Colonic mucosa (tissue), 4 donors: ENCODE results near the gene PI3. TPM values are rescaled to one million over a fixed set of nuclear protein-coding genes. Genes with fewer than 3 reads are reported as not detected.

Experiments used
- DNase-seq: peaks from one replicate; pipeline ENCODE4 v3.0.0-alpha.2; 2020
- H3K27ac ChIP-seq: fragments of 200-600 bp; one replicate; pipeline ENCODE4 v1.8.0; 2021
- H3K27me3 ChIP-seq: fragments of 200-600 bp; one replicate; pipeline ENCODE4 v1.8.0; 2021
- H3K36me3 ChIP-seq: fragments of 200-600 bp; one replicate; pipeline ENCODE4 v1.8.0; 2021
- H3K4me1 ChIP-seq: fragments of 200-600 bp; one replicate; pipeline ENCODE4 v1.8.0; 2021; ENCODE audit warnings: mild to moderate bottlenecking
- H3K4me3 ChIP-seq: fragments of 200-600 bp; one replicate; pipeline ENCODE4 v1.8.0; 2021
- H3K9ac ChIP-seq, 2 donors: one replicate each; pipeline ENCODE4 v1.7.0; 2013; ENCODE audit warnings: control low read depth in 2 of 2, low read depth in 2 of 2, low read length in 2 of 2
- H3K9me3 ChIP-seq: fragments of 200-600 bp; one replicate; pipeline ENCODE4 v1.8.0; 2021
- intact Hi-C: fragments of 100-400 bp; cut with DNase I; formaldehyde crosslinking; loops from one replicate; pipeline ENCODE4 v1.14.1; 2022
- total RNA-seq, 2 donors: library from RNA; stranded (reverse); fragmentation: NEBNext Ultra II Directional in 1 of 2; extraction: Animal tissue kit (Norgen Biotek cat#: 25700) in 1 of 2; gene quantifications; one replicate each; pipeline ENCODE4 v1.2.1, GENCODE V29; 2021
- TF ChIP-seq, protein P1 (sequence below): fragments of 200-600 bp; IDR thresholded peaks from one replicate; pipeline ENCODE4 v1.8.0; 2022; ENCODE audit warnings: antibody characterized with exemption, mild to moderate bottlenecking
- donor health status: healthy.
- donor health status: DM: no; HTN: no; CAD: no.
- donor health status: DM: no; HTN: no; CAD: no.

The PI3 gene
- total RNA-seq, 2 donors from 2014 or later: 93.4 to 262 TPM

- TF ChIP-seq, protein P1, sequence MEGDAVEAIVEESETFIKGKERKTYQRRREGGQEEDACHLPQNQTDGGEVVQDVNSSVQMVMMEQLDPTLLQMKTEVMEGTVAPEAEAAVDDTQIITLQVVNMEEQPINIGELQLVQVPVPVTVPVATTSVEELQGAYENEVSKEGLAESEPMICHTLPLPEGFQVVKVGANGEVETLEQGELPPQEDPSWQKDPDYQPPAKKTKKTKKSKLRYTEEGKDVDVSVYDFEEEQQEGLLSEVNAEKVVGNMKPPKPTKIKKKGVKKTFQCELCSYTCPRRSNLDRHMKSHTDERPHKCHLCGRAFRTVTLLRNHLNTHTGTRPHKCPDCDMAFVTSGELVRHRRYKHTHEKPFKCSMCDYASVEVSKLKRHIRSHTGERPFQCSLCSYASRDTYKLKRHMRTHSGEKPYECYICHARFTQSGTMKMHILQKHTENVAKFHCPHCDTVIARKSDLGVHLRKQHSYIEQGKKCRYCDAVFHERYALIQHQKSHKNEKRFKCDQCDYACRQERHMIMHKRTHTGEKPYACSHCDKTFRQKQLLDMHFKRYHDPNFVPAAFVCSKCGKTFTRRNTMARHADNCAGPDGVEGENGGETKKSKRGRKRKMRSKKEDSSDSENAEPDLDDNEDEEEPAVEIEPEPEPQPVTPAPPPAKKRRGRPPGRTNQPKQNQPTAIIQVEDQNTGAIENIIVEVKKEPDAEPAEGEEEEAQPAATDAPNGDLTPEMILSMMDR: no peak
- Histone ChIP-seq H3K4me1 (no peaks in the 10 kb centered on the region), H3K27ac (no peak overlapping the region), H3K9me3 (no peaks in the 10 kb centered on the region), H3K4me3 (no peak overlapping the region), H3K36me3 (no peaks in the 10 kb centered on the region), H3K9ac (no peak overlapping the region), H3K27me3 (no peaks in the 10 kb centered on the region)
- intact Hi-C loops: no loop called here
- no peak for DNase-seq
These were observed 1.2 kb upstream of the PI3 start for GRCh38 chr20:45173522-45173921.

GRCh38 chr20:45176526-45177267 is 2.0 kb downstream of the PI3 start:
- Histone ChIP-seq H3K4me3 (no peak overlapping the region), H3K9ac (no peak overlapping the region), H3K36me3 (no peaks in the 10 kb centered on the region), H3K4me1 (no peaks in the 10 kb centered on the region), H3K27ac (no peak overlapping the region), H3K27me3 (no peaks in the 10 kb centered on the region), H3K9me3 (no peaks in the 10 kb centered on the region)
- intact Hi-C loops: no loop called here
- TF ChIP-seq, protein P1: no peak
- DNase-seq: no peak

DNA sequence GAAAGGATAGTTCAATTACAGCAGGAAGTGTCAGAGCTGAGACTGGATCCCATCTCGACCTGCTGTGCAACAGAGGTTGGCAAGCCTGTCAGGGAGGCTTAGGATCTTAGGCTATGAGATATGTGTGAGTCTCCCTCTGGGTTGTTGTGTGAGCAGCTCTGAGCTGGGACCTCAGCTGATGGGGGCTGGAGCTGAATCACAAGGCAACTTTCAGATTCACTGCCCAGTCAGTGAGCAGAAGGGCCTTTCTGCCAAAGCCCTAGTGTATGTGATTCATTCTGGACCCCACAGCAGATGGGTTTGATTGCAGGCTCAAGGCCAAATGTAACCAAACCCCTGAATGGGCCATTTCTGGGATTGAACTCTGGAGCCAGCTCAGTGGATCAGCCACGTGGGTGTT is 4.5 kb downstream of the PI3 start:
- intact Hi-C loops: no loop called here
- H3K36me3 ChIP-seq: no peaks in the 10 kb centered on the region
- no peaks in the 10 kb centered on the region for H3K27me3 ChIP-seq
- TF ChIP-seq, protein P1: no peak
- no peak for DNase-seq
- H3K4me1 ChIP-seq: no peaks in the 10 kb centered on the region
- no peak overlapping the region for H3K27ac ChIP-seq
- no peak overlapping the region for H3K4me3 ChIP-seq
- no peaks in the 10 kb centered on the region for H3K9me3 ChIP-seq
- H3K9ac ChIP-seq: no peak overlapping the region

GRCh38 chr20:45181639-45182038 is 6.9 kb downstream of the PI3 start:
- intact Hi-C loops: no loop called here
- H3K36me3 ChIP-seq: no peaks in the 10 kb centered on the region
- TF ChIP-seq, protein P1: no peak
- DNase-seq: no peak
- no peaks in the 10 kb centered on the region for H3K4me1 ChIP-seq
- no peak overlapping the region for H3K9ac ChIP-seq
- H3K27ac ChIP-seq: no peak overlapping the region
- no peak overlapping the region for H3K4me3 ChIP-seq
- H3K27me3 ChIP-seq: no peaks in the 10 kb centered on the region
- H3K9me3 ChIP-seq: no peaks in the 10 kb centered on the region

- Histone ChIP-seq H3K4me3 (no peak overlapping the region), H3K9me3 (no peaks in the 10 kb centered on the region), H3K27ac (no peak overlapping the region), H3K9ac (no peak overlapping the region), H3K4me1 (no peaks in the 10 kb centered on the region), H3K36me3 (no peaks in the 10 kb centered on the region), H3K27me3 (no peaks in the 10 kb centered on the region)
- TF ChIP-seq, protein P1: no peak
- intact Hi-C loops: no loop called here
- DNase-seq: no peak
These were observed 8.4 kb downstream of the PI3 start for GRCh38 chr20:45183084-45183483.
